GM18867 (cell line): ENCODE data around the gene EPB41L5.
A peak's percentile ranks its signal among the peaks of the same experiment; 100 is the strongest.
"Not testable (repeated sequence)": the region's sequence is repeated elsewhere in the genome, so short reads cannot be mapped to it uniquely, and the experiment has no call there.

Experiments used
- ATAC-seq: cut with Tn5 transposase; IDR thresholded peaks from one replicate; pipeline ENCODE4 v1.9.1; 2021; ENCODE audit warnings: mild to moderate bottlenecking, moderate library complexity; ENCODE audit not compliant: unreplicated experiment

The EPB41L5 gene

DNA sequence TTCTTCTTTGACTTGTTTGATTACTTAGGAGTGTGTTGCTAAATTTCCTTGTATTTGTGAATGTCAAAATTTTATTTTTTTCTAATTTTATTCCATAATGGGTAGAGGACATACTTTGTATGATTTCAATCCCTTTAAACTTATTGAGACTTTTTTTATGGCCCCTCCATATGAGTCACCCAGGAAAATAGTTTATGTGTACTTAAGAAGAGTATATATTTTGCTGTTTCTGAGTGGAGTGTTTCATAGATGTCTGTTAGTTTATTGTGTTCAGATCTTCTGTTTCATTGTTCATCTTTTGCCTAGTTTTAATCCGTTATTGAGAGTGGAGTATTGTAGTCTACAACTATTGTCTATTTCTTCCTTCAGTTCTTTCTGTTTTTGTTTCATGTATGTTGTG, 81.9 kb downstream of the EPB41L5 start:
- ATAC-seq: no peak

DNA sequence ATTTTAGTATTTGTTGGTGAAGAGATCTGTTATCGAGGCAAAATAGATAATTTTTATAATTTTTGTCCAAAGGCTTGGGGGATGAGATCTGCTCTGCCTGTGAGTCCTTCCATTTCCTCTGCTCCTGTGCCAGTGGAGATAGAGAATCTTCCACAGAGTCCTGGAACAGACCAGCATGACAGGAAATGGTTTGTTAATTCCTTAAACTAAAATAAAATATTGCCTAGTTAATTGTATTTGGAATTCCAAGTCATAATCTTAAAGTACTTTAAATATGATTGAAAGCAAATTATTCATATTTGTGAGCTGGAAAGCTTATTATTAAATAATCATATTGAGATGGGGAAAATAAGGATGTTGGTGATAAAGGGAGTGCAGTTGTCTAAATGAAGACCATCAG, 87.8 kb downstream of the EPB41L5 start:
- ATAC-seq: no peak

DNA sequence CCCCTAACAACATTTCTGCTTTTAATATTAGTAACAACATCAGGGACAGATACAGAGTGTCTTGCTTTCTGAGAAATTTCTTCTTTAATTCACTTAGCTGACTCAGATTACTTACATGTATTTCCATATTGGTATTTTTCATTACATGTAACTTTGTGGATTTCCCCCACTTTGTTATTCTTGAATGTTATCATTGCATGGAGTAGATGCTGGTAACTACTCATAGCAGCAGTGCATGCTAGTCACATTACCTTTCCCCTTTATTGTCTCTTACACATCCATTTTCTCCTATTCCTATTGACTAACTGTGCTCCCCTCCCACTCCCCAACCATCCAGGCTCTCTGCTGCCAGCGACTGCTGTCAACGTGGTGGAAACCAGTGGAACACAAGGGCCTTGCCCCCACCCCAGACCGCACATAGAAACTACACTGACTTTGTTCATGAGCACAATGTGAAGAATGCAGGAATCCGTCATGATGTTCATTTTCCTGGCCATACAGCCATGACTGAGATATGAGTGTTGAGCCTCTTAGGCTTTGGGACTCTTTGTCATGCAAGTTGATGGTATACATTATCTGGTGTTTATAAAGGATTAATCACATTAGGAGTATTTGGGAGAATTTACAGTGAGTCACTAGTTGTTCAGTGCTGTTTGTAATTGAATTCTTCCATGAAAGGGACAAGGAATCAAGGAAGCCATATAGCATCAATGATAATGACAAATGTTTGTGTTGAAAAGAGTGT, 91.0 kb downstream of the EPB41L5 start:
- ATAC-seq: no peak

DNA sequence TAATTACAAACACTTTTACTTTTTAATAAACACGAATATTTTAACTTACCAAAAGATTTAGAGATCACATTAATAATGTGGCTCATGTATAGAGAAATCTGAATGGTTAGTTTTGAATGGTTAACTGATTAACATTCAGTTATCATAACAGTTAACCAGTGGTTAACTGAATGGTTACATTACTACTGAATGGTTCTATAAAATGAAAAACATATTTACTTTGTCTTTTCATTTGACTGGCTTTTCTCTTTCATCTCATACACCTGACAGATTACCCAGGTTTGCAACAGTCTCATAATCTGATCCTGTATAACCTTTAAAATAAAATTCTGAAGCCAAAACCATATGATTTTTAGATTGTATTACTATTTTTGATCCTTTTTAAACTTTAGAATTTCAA, 91.9 kb downstream of the EPB41L5 start:
- no peak for ATAC-seq

DNA sequence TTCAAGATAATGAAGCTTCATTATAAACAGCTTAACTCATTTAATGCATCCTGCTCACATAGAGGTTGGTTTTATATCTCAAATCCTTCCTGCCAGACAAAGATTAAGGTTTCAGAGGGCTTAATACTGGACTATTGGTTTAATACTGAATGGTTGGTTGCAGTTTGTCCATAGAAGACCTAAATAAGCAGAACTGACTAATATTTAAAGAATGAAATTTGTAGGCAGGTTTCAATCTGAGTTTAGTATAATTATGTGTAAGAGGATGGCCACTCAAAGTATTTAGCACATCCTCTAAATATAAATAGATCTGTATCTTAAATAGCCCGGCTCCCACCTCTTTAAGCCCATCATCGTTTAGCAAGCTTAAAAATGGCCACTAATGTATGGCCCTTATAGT, 92.5 kb downstream of the EPB41L5 start:
- ATAC-seq: peak; percentile 75

DNA sequence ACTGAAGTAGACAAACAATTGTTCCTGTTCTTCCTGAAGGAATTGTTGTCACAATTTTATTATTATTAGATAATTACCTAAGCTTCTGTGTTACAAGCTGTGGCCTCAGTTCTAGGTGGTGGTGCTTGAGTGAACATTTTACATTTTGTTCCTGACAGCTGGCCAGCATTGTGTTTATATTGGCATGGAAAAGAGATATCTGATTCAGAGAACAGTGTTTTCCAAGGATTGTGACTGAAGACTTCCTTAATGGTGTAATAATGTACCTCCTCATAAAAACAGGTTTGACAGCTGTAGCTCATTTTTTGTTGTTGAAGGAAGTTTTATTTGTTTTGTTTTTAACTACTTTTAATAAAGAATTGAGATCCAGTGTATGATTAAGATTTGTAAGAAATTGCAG, 95.2 kb downstream of the EPB41L5 start:
- ATAC-seq: no peak

DNA sequence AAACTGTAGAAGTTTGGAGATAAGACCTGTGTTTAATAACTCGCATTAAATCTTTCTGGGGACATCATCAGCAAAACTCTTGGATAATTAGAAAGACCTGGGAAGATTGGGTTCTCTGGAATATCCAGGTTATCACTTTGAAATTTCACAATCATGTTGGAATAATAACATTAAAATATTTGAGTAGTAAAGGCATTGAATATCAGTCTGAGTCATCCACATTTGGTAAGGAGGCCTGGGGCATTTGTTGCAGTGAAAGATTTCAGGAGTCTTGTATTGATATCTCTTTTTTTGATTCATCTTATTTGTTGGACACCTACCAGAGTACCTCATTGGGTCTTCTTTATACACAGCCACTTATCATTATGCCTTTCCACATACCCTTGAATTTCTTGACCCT, 95.9 kb downstream of the EPB41L5 start:
- no peak for ATAC-seq

DNA sequence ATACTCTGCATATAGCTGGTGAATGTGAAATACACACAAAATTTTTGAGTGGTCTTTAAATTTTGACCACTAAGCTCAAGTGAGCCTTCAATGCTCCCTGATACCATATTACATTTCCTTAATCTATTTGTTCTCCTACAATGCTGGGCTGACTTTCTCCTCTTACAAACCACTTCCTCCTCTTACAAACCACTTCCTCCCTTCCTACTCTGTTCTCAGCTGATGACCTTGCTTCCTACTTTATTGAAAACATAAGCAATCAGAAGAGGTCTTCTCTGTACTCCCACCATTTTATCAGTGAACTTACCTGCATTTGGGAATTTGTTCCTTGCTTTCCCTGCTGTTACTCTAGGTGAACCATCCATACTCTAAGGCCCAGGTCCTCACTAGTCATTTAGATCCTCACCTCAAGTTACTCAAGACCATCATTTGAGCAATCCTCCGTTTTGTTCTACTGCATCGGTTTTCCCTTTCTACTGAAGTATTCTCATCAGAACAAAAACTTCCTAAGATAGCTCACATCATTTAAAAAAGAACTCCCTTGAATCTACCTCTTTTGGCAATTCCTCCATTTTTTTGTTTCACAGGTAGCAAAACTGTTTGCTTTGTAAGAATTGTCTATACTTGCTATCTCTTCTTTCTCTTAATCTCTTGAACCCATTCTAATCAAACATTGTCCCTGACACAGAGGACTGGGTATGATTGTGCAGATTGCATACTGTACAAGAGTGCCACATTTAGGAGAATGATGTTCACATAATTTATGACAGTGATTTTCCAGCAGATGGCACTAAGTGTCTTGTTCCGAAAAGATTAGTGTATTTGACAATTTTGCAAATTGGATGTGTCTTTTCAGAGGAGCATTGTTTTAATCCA, 96.5 kb downstream of the EPB41L5 start:
- peak; percentile 36 for ATAC-seq

DNA sequence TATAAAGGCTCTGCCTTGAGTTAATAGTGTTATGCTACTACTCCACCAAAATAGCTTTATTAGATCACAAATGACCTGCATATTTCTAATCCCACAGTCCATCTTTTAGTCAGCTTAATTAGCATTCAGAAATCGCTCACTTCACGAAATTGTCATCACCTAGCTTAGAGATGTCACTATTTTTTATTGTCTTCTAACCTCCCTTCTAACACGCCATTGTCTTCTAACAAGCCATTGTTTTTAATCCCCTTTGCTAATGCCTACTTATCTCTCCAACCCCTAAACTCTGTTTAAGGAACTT, 97.1 kb downstream of the EPB41L5 start:
- ATAC-seq: no peak

DNA sequence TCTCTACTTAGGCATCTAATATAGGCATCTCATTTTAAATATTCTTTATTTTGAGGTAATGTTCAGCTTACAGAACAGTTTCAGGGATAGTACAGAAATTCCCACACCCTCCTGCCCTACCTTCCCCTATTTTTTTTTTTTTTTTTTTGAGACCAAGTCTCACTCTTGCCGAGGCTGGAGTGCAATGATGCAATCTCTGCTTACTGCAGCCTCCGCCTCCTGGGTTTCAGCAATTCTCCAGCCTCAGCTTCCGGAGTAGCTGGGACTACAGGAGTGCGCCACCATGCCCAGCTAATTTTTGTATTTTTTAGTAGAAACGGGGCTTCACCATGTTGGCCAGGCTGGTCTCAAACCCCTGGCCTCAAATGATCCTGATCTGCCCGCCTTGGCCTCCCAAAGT, 97.6 kb downstream of the EPB41L5 start:
- no peak for ATAC-seq

DNA sequence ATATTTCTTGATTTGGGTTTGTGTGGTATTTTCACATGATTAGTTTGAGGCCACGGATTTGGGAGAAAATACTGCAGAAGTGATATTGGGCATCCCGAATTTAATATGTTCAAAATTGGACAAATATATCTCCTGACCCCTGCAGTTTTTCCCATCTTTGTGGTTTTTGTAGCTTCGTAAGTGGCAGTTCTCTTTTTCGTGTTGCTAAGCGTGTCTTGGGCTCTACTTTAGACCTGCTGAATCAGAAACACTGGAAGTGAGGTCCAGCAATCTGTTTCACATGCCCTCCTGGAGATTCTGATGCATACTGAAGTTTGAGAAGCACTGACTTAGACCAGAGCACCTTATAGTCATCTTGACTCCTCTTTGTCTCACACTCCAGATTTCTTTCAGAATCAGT, 98.3 kb downstream of the EPB41L5 start:
- ATAC-seq: no peak

DNA sequence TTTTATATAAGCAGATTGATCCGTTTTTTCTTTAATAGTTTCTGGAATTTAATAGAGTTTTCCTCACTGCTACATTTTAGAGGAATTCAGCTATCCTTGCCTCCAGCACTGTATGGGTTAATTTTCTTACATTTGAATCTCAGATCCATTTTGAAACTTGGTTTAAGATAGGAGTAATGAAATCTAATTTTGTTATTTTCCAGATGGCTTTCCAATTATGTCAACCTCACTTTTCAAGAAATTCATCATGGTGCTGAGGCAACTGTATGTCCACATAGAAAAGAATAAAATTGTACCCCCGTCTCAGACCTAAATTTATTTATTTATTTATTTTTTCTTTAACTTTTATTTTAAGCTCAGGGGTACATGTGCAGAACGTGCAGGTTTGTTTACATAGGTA, 105.1 kb downstream of the EPB41L5 start:
- ATAC-seq: no peak

DNA sequence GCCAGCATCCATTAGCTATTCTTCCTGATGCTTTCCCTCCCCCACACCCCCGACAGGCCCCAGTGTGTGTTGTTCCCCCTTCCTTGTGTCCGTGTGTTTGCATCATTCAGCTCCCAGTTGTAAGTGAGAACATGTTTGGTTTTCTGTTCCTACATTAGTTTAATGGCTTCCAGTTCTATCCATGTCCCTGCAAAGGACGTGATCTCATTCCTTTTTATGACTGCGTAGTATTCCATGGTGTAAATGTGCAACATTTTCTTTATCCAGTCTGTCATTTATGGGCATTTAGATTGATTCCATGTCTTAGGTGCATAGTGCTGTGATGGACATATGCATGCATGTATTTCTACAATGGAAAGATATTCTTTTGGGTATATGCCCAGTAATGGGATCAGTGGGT, 105.6 kb downstream of the EPB41L5 start:
- no peak for ATAC-seq

DNA sequence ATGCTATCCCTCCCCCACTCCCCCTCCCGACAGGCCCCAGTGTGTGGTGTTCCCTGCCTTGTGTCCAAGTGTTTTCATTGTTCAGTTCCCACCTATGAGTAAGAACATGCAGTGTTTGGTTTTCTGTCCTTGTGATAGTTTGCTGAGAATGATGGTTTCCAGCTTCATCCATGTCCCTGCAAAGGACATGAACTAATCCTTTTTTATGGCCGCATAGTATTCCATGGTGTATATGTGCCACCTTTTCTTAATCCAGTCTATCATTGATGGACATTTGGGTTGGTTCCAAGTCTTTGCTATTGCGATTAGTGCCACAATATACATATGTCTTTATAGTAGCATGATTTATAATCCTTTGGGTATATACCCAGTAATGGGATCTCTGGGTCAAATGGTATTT, 108.5 kb downstream of the EPB41L5 start:
- ATAC-seq: not testable (repeated sequence)

DNA sequence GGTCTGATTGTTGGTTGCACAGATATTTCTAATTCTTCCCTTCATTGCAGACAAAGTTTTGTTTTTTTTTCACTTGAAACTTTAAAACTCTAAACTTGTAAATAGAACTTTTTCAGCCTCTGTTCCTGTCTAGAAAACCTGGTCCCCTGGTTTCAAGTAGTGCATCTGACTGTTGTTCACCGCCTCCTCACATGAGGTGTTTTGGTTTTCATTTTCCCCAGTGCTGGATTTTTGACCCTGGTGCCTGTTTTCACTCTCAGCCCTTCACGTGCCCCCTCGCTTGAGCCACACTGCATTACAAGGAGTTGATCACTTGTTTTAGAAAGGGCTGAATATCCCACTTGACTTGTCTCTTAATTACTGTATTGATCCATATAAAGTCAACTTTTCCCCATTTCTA, 110.2 kb downstream of the EPB41L5 start:
- ATAC-seq: no peak

DNA sequence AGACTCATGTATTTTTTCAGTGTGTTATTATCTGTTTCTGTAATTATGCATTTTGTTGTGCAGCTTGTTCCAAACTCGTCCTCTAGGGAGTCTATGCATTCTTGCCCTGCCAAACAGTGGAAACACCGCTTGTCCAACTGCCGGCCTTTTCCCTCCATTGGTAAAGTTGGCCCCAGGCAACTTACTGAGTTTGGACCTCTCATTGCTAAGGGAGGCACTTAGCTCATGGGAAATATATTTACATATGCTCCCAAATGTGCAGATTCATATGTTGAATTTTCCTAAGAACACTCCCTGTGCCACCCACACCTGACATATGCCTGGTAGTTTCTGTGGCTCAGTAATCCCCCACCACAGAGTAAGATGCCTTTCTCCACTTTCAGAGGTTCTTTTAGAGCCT, 112.3 kb downstream of the EPB41L5 start:
- ATAC-seq: no peak

DNA sequence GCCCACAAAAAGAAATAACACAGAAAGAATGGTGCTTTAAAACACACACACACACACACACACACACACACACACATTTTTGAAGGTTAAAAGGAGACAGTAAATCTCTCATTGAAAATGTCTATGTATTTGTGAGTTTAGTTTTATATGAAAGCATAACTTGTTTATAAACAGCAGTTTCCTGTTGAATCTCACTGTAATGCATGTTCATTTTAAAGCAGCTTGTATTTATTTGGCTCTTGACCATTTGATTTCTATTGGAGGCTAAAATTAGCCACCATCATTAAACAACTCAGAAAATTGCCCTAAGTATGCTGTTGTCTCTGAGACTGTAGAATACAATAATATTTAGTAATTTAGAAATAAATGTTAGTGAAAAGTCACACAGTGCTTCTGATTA, 115.3 kb downstream of the EPB41L5 start:
- no peak for ATAC-seq

DNA sequence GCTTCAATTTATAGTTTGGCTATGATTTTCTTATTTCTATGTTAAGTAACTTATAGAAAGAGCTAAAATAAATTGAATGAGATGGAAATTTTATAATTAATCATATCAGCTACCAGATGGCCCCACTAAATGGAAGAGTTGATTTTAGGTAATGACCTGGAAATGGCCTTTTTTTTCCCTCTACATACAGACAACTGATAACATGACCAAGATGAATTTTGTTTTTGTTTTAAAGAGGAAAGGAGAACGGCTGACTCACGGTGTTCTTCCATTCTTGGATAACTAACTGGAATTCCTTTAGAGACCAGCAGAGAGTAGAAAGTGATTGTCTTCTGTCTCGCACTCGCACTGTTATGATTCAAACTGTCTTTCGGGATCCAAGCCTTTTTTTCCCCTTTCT, 119.3 kb downstream of the EPB41L5 start:
- ATAC-seq: no peak

DNA sequence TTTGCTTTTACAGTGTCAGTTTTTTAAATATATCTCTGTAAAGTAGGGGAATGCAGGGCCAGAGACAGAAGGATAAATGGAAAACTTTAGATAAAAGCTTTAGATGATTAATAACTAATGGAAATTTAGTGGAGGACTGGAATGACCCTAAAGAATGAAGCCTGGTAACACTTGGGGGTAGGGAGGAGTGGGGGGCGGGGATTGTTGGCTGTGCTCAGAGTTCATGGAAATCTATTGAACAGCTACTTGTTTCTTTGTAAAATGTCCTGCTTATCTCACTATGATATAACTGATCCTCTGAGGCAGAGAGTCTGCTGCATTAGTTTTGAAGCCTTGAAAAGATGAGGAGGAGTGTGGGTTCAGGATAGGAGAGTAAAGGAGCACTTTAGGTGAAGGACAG, 119.8 kb downstream of the EPB41L5 start:
- ATAC-seq: no peak

DNA sequence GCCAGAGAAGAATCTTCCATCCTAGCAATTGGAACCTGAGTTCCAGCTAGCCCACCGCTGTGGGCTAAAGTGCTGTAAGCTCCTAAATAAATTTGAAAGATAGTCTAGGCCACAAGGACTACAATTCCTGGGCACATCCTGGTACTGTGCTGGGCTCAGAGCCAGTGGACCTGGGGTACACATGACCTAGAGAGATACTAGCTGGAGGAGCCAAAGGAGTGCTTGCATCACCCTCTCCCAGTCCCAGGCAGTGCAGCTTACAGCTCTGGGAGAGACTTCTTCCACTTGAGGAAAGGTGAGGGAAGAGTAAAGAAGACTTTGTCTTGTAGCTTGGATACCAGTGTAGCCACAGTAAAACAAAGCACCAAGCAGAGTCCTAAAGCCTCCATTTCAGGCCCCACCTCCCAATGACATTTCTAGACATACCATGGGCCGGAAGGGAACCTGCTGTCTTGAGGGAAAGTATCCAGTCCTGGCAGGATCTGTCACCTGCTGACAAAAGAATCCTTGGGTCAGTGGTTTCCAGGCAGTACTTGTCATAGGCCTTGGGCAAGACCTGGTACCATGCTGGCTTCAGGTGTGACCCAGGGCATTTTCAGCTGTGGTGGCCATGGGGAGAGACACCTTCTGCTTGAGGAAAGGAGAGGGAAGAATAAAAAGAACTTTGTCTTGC, 120.8 kb downstream of the EPB41L5 start:
- ATAC-seq: no peak

DNA sequence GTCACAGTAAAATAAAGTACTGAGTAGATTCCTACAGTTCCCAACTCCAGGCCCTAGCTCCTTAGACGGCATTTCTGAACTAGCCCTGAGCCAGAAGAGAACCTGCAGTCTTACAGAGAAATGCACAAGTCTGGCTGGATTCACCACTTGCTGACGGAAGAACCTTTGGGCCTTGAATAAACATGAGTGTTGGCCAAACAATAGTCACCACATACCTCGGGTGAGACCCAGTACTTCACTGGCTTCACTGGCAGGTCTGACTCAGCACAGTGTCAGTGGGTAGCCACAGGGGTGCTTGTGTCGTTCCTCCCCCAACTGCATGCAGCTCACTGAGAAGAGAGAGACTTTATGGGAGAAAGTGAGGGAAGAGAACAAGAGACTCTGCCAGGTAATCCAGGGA, 121.4 kb downstream of the EPB41L5 start:
- ATAC-seq: no peak

DNA sequence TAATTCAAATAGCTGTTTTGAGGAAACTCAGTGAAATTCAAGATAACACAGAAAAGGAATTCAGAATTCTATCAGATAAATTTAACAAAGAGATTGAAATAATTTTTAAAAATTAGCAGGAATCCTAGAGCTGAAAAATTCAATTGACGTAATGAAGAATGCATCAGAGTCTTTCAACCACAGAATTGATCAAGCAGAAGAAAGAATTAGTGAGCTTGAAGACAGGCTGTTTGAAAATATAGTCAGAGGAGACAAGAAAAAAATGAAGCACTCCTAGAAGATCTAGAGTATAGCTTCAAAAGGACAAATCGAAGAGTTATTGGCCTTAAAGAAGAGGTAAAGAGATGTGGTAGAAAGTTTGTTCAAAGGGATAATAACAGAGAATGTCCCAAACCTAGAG, 122.1 kb downstream of the EPB41L5 start:
- ATAC-seq: not testable (repeated sequence)
